Esophagus squamous epithelium (tissue), 4 donors: Measurements from ENCODE around the gene GLYATL3.

ENCODE experiments used
- POLR2A ChIP-seq, 4 donors: fragments of 450-650 bp; IDR thresholded peaks; one replicate each; pipeline ENCODE4 v1.6.1; 2017; ENCODE audit warnings: antibody characterized with exemption in 4 of 4, mild to moderate bottlenecking in 4 of 4, moderate library complexity in 3 of 4
- TF ChIP-seq, protein P1 (sequence below), 6 experiments: fragments of 450-650 bp in 4 of 6; fragments of 200-600 bp in 2 of 6; sonication (generic) in 2 of 6; IDR thresholded peaks; one replicate each; pipeline ENCODE4 v1.5.1; 2016 to 2019; ENCODE audit warnings: antibody characterized with exemption in 6 of 6, mild to moderate bottlenecking in 4 of 6, moderate library complexity in 4 of 6

DNA sequence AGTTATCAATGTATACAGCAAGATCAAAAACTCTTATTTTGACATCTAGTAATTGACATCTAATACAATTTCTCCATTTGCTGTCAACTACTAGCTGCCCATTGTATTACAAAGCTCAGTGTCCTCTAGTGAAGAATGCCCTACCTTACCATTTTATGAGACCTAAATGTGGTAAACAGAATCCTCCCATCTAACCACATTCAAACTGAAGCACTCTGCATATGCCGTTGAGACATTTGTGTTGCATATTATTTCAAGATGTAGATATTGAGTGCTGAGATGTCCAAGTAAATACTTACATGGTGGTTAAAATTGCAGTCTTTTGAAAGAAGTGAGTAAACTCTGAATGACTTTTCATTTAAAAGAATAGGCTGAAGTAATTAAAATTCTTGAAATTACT lies 597 bp upstream of the GLYATL3 start:
- TF ChIP-seq, protein P1, sequence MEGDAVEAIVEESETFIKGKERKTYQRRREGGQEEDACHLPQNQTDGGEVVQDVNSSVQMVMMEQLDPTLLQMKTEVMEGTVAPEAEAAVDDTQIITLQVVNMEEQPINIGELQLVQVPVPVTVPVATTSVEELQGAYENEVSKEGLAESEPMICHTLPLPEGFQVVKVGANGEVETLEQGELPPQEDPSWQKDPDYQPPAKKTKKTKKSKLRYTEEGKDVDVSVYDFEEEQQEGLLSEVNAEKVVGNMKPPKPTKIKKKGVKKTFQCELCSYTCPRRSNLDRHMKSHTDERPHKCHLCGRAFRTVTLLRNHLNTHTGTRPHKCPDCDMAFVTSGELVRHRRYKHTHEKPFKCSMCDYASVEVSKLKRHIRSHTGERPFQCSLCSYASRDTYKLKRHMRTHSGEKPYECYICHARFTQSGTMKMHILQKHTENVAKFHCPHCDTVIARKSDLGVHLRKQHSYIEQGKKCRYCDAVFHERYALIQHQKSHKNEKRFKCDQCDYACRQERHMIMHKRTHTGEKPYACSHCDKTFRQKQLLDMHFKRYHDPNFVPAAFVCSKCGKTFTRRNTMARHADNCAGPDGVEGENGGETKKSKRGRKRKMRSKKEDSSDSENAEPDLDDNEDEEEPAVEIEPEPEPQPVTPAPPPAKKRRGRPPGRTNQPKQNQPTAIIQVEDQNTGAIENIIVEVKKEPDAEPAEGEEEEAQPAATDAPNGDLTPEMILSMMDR (IDR thresholded peaks at IDR 0.05), result no peak
- TF ChIP-seq POLR2A (IDR thresholded peaks at IDR 0.05), result no peak
